Liver (tissue), 9 donors: ENCODE results near the gene RALGPS1. TPM values are rescaled to one million over a fixed set of nuclear protein-coding genes. Genes with fewer than 3 reads are reported as not detected.
A peak's percentile ranks its signal among the peaks of the same experiment; 100 is the strongest.

Experiments
- DNase-seq: peaks from one replicate; pipeline ENCODE4 v3.0.0-alpha.2; 2017; ENCODE audit warnings: low spot score
- H3K27ac ChIP-seq, 2 donors: one replicate each; pipeline ENCODE4 v1.7.0; 2013; ENCODE audit warnings: inconsistent platforms in 2 of 2, low read length in 2 of 2, control low read depth in 1 of 2, low read depth in 1 of 2, mild to moderate bottlenecking in 1 of 2
- H3K27me3 ChIP-seq, 4 donors: one replicate each; pipeline versions ENCODE4 v1.6.1 to v1.7.0; 2013; ENCODE audit warnings: low read length in 3 of 4, inconsistent platforms in 1 of 4, mild to moderate bottlenecking in 1 of 4, moderate library complexity in 1 of 4; ENCODE audit not compliant: control insufficient read depth in 4 of 4, insufficient read depth in 4 of 4
- H3K36me3 ChIP-seq, 4 donors: one replicate each; pipeline versions ENCODE4 v1.6.1 to v1.7.0; 2013; ENCODE audit warnings: low read length in 3 of 4, mild to moderate bottlenecking in 3 of 4, low read depth in 1 of 4, moderate library complexity in 1 of 4; ENCODE audit not compliant: control insufficient read depth in 4 of 4, insufficient read depth in 3 of 4
- H3K4me1 ChIP-seq, 4 donors: one replicate each; pipeline versions ENCODE4 v1.6.1 to v1.7.0; 2013; ENCODE audit warnings: low read length in 3 of 4, mild to moderate bottlenecking in 3 of 4, moderate library complexity in 1 of 4; ENCODE audit not compliant: control insufficient read depth in 4 of 4, insufficient read depth in 4 of 4
- H3K4me3 ChIP-seq, 3 donors: one replicate each; pipeline versions ENCODE4 v1.6.1 to v1.7.0; 2013; ENCODE audit warnings: low read length in 3 of 3, control low read depth in 1 of 3, low read depth in 1 of 3, mild to moderate bottlenecking in 1 of 3
- H3K9ac ChIP-seq, 2 donors: one replicate each; pipeline ENCODE4 v1.7.0; 2013; ENCODE audit warnings: low read length in 2 of 2, mild to moderate bottlenecking in 2 of 2, moderate library complexity in 2 of 2, control low read depth in 1 of 2, low read depth in 1 of 2
- H3K9me3 ChIP-seq, 4 donors: one replicate each; pipeline versions ENCODE4 v1.6.1 to v1.7.0; 2013; ENCODE audit warnings: low read length in 3 of 4; ENCODE audit not compliant: control insufficient read depth in 4 of 4
- EGR1 ChIP-seq, 2 donors: IDR thresholded peaks; 2 replicates each; pipeline ENCODE4 v1.6.1; 2016 to 2018; ENCODE audit warnings: antibody characterized with exemption in 2 of 2, low read depth in 2 of 2
- FOXA1 ChIP-seq: IDR thresholded peaks from 2 replicates; pipeline ENCODE4 v1.6.1; 2016; ENCODE audit warnings: antibody characterized with exemption
- FOXA2 ChIP-seq: IDR thresholded peaks from 2 replicates; pipeline ENCODE4 v1.6.1; 2016; ENCODE audit warnings: antibody characterized with exemption
- GABPA ChIP-seq, 2 donors: IDR thresholded peaks in 1 of 2; conservative IDR thresholded peaks in 1 of 2; 2 replicates each; pipeline ENCODE4 v1.6.1; 2016; ENCODE audit warnings: antibody characterized with exemption in 2 of 2, mild to moderate bottlenecking in 1 of 2, moderate library complexity in 1 of 2
- HNF4A ChIP-seq, 2 donors: conservative IDR thresholded peaks; 2 replicates each; pipeline ENCODE4 v1.6.1; 2016; ENCODE audit warnings: antibody characterized with exemption in 2 of 2, mild to moderate bottlenecking in 2 of 2
- HNF4G ChIP-seq: IDR thresholded peaks from 2 replicates; pipeline ENCODE4 v1.6.1; 2016; ENCODE audit warnings: antibody characterized with exemption
- JUND ChIP-seq, 2 donors: IDR thresholded peaks; 2 replicates each; pipeline ENCODE4 v1.6.1; 2016; ENCODE audit warnings: antibody characterized with exemption in 2 of 2
- MAX ChIP-seq: IDR thresholded peaks from 2 replicates; pipeline ENCODE4 v1.6.1; 2016; ENCODE audit warnings: antibody characterized with exemption
- NR2F2 ChIP-seq: IDR thresholded peaks from 2 replicates; pipeline ENCODE4 v1.6.1; 2016; ENCODE audit warnings: antibody characterized with exemption
- RAD21 ChIP-seq, 2 donors: IDR thresholded peaks; 2 replicates each; pipeline ENCODE4 v1.6.1; 2016; ENCODE audit warnings: antibody characterized with exemption in 2 of 2, mild to moderate bottlenecking in 2 of 2
- REST ChIP-seq: IDR thresholded peaks from 2 replicates; pipeline ENCODE4 v1.6.1; 2016; ENCODE audit warnings: antibody characterized with exemption, mild to moderate bottlenecking
- RXRA ChIP-seq, 2 donors: IDR thresholded peaks; 2 replicates each; pipeline ENCODE4 v1.6.1; 2017 to 2018; ENCODE audit warnings: antibody characterized with exemption in 2 of 2, mild to moderate bottlenecking in 1 of 2
- SP1 ChIP-seq: IDR thresholded peaks from 2 replicates; pipeline ENCODE4 v1.6.1; 2018; ENCODE audit warnings: antibody characterized with exemption, mild to moderate bottlenecking
- TAF1 ChIP-seq: conservative IDR thresholded peaks from 2 replicates; pipeline ENCODE4 v1.6.1; 2016; ENCODE audit warnings: antibody characterized with exemption, mild to moderate bottlenecking
- YY1 ChIP-seq: IDR thresholded peaks from 2 replicates; pipeline ENCODE4 v1.6.1; 2016; ENCODE audit warnings: antibody characterized with exemption, mild to moderate bottlenecking
- ZBTB33 ChIP-seq: IDR thresholded peaks from 2 replicates; pipeline ENCODE4 v1.6.1; 2016; ENCODE audit warnings: antibody characterized with exemption
- WGBS: extraction: QIAGEN DNeasy Blood & Tissue Kit; methylation state at CpG from one replicate; pipeline ENCODE4 v1.1.7; 2013; 5-methylcytosine and 5-hydroxymethylcytosine counted together
- polyA plus RNA-seq, 2 donors: library from polyadenylated mRNA; stranded (reverse) in 1 of 2; unstranded in 1 of 2; fragments of 200-250 nt in 1 of 2; fragments of >200 nt in 1 of 2; fragmentation: Nextera tagmentation in 1 of 2; extraction: Ambion mirVana in 1 of 2; gene quantifications; one replicate each; pipeline versions ENCODE4 v1.2.1 to v1.2.3, GENCODE V29; 2013 to 2015
- total RNA-seq, 2 donors: library from RNA; depleted of rRNA; stranded (reverse); fragments of >200 nt; gene quantifications; one replicate each; pipeline ENCODE4 v1.2.3, GENCODE V29; 2014
- donor health status: healthy.
- donor health status: healthy.
- donor health status: healthy.
- donor health status: healthy.
- donor health status: healthy.

Gene RALGPS1
- total and polyA plus RNA-seq, 4 donors: 1.4 to 2.7 (median 2.0) TPM

GRCh38 chr9:127020802-127021078, 106.2 kb downstream of the RALGPS1 start:
- no peak overlapping the region for H3K27ac ChIP-seq
- no peaks in the 10 kb centered on the region for H3K9me3 ChIP-seq
- DNase-seq: no peak
- no peaks in the 10 kb centered on the region for H3K4me1 ChIP-seq
- no peak overlapping the region for H3K9ac ChIP-seq
- H3K27me3 ChIP-seq: no peaks in the 10 kb centered on the region
- no peak for TF ChIP-seq EGR1 (IDR thresholded peaks at IDR 0.05; ENCODE audit: low read depth in 2 of 2)
- TF ChIP-seq FOXA2: no peak
- TF ChIP-seq NR2F2: no peak
- no peak for TF ChIP-seq REST
- TF ChIP-seq HNF4G: no peak
- TF ChIP-seq GABPA (IDR thresholded peaks at IDR 0.05 in 1 of 2, conservative IDR thresholded peaks at IDR 0.05 in 1 of 2): no peak
- no peak for TF ChIP-seq SP1
- no peak for TF ChIP-seq ZBTB33
- TF ChIP-seq YY1: no peak
- no peak for TF ChIP-seq RAD21 (IDR thresholded peaks at IDR 0.05)
- no peak for TF ChIP-seq MAX
- no peak for TF ChIP-seq HNF4A (conservative IDR thresholded peaks at IDR 0.05)
- TF ChIP-seq TAF1: no peak
- TF ChIP-seq FOXA1: no peak
- no peak overlapping the region for H3K4me3 ChIP-seq
- H3K36me3 ChIP-seq: no peaks in the 10 kb centered on the region

GRCh38 chr9:127021664-127022363, 107.2 kb downstream of the RALGPS1 start:
- Histone ChIP-seq H3K9ac (no peak overlapping the region), H3K36me3 (no peaks in the 10 kb centered on the region), H3K9me3 (no peaks in the 10 kb centered on the region), H3K4me1 (no peaks in the 10 kb centered on the region), H3K4me3 (no peak overlapping the region), H3K27ac (peak overlapping the region in 1 of 2 donors; percentile 40), H3K27me3 (no peaks in the 10 kb centered on the region)
- no peak for DNase-seq
- WGBS: 83% methylated on average over 10 of the region's 10 CpGs
- TF ChIP-seq TAF1 (no peak), HNF4G (no peak), JUND (IDR thresholded peaks at IDR 0.05) (no peak), REST (peak; percentile 66), RAD21 (IDR thresholded peaks at IDR 0.05) (peak; percentile 14 to 27), NR2F2 (peak; percentile 49), SP1 (no peak), GABPA (IDR thresholded peaks at IDR 0.05 in 1 of 2, conservative IDR thresholded peaks at IDR 0.05 in 1 of 2) (no peak), RXRA (IDR thresholded peaks at IDR 0.05) (peak in 1 of 2 donors; percentile 12)
